Heart left ventricle (tissue), 16 donors: ENCODE data around the gene DPP3. TPM values are rescaled to one million over a fixed set of nuclear protein-coding genes. Genes with fewer than 3 reads are reported as not detected.

Source experiments
- ATAC-seq, 4 donors: fragments of 200-7000 bp; cut with Tn5 transposase; one replicate each; pipeline ENCODE4 v1.9.1; 2020 to 2022; ENCODE audit warnings: moderate library complexity in 4 of 4, mild to moderate bottlenecking in 3 of 4, moderate number of reproducible peaks in 1 of 4
- DNase-seq, 5 donors: peaks; one replicate each; pipeline ENCODE4 v3.0.0-alpha.2; 2020
- H3K27ac ChIP-seq, 12 donors: fragments of 200-600 bp; sonication (generic) in 4 of 12; one replicate each; pipeline versions ENCODE4 v1.5.0 to v1.8.0; 2016 to 2022; ENCODE audit warnings: mild to moderate bottlenecking in 2 of 12
- H3K27me3 ChIP-seq, 9 donors: fragments of 200-600 bp; sonication (generic) in 2 of 9; one replicate each; pipeline versions ENCODE4 v1.5.1 to v1.8.0; 2016 to 2022; ENCODE audit warnings: mild to moderate bottlenecking in 3 of 9
- H3K36me3 ChIP-seq, 9 donors: fragments of 200-600 bp; sonication (generic) in 2 of 9; one replicate each; pipeline versions ENCODE4 v1.5.0 to v1.8.0; 2018 to 2022; ENCODE audit warnings: mild to moderate bottlenecking in 2 of 9
- H3K4me1 ChIP-seq, 12 donors: fragments of 200-600 bp; sonication (generic) in 4 of 12; one replicate each; pipeline versions ENCODE4 v1.5.0 to v1.8.0; 2016 to 2022; ENCODE audit warnings: mild to moderate bottlenecking in 3 of 12
- H3K4me3 ChIP-seq, 12 donors: fragments of 200-600 bp; sonication (generic) in 4 of 12; one replicate each; pipeline versions ENCODE4 v1.5.0 to v1.8.0; 2017 to 2022; ENCODE audit warnings: mild to moderate bottlenecking in 9 of 12, moderate library complexity in 4 of 12
- H3K9me3 ChIP-seq, 12 donors: fragments of 200-600 bp; sonication (generic) in 4 of 12; one replicate each; pipeline versions ENCODE4 v1.5.0 to v1.8.0; 2016 to 2022; ENCODE audit warnings: mild to moderate bottlenecking in 1 of 12
- CTCF ChIP-seq, 12 donors: fragments of 200-600 bp; sonication (generic) in 4 of 12; IDR thresholded peaks; one replicate each; pipeline versions ENCODE4 v1.5.0 to v1.8.0; 2018 to 2022; ENCODE audit warnings: antibody characterized with exemption in 12 of 12, mild to moderate bottlenecking in 5 of 12
- POLR2A ChIP-seq, 2 donors: fragments of 450-650 bp; IDR thresholded peaks; one replicate each; pipeline ENCODE4 v1.6.1; 2017; ENCODE audit warnings: antibody characterized with exemption in 2 of 2, mild to moderate bottlenecking in 2 of 2, moderate library complexity in 2 of 2
- WGBS, 4 donors: extraction: QIAGEN DNeasy Blood & Tissue Kit in 2 of 4; methylation state at CpG; one replicate each; pipeline versions ENCODE4 v1.1.5 to v1.1.7; 2013 to 2018; 5-methylcytosine and 5-hydroxymethylcytosine counted together
- intact Hi-C, 10 donors: fragments of 100-400 bp; cut with DNase I; formaldehyde crosslinking; loops; one replicate each; pipeline versions ENCODE4 v1.11.1 to v1.14.2; 2022
- polyA plus RNA-seq, 2 donors: library from polyadenylated mRNA; stranded (reverse); fragments of 200-250 nt; gene quantifications; one replicate each; pipeline ENCODE4 v1.2.3, GENCODE V29; 2013
- total RNA-seq, 9 donors: library from RNA; depleted of rRNA in 2 of 9; stranded (reverse); fragments of >200 nt in 2 of 9; fragmentation: NEBNext Ultra II Directional in 3 of 9; extraction: Animal tissue kit (Norgen Biotek cat#: 25700) in 3 of 9; gene quantifications; one replicate each; pipeline versions ENCODE4 v1.1.0 to v1.2.4, GENCODE V29; 2016 to 2023
- donor health status: ischemic (EF 13 %, LVEDD 7.1; RV severe dilation, severe dysfunction).
- donor health status: healthy with polysubstance abuse.
- donor health status: DM: no; HTN: yes; CAD: no.
- donor health status: DM: no; HTN: no; CAD: no.
- donor health status: ischemic (EF 25% LVEDD 6.9; RV normal size, moderate dysfunction).
- donor health status: ischemic (EF 25% LVEDD 5.7; RV mildly dilated, moderate dysfunction).
- donor health status: healthy.
- donor health status: DM: yes; HTN: yes; CAD: no.
- donor health status: ischemic (EF 35%, LVEDD 5.7; RV mildly dilated, moderate dysfunction).
- donor health status: nonischemic (EF 11% LVEDD 7.7; RV severe dilation, severe dysfunction).
- donor health status: DM: yes; HTN: yes; CAD: no.
- donor health status: PGD.
- donor health status: ischemic (EF 29% LVEDD 5.4; RV normal size, mild dysfunction).
- donor health status: nonischemic (EF 23%, LVEDD 6.1; RV moderate dilation, normal function).

Gene DPP3
- total and polyA plus RNA-seq, 11 donors = 6.2 to 43.1 (median 14.9) TPM

GRCh38 chr11:66443602-66444001, 36.6 kb upstream of the DPP3 start:
- no peak for TF ChIP-seq POLR2A (IDR thresholded peaks at IDR 0.05)
- 81 to 87% (median 84%) methylated on average over 4 of the region's 4 CpGs for WGBS, 4 donors
- Histone ChIP-seq H3K4me1 (peaks cover 0 to 8% (median 0%) of the 10 kb centered on the region in 12 donors), H3K4me3 (no peak overlapping the region), H3K27me3 (no peaks in the 10 kb centered on the region), H3K36me3 (no peaks in the 10 kb centered on the region), H3K9me3 (peaks cover 0 to 16% (median 7%) of the 10 kb centered on the region in 12 donors), H3K27ac (peak overlapping the region in 1 of 12 donors; percentile 49)
- intact Hi-C loops = no loop called here
- no peak for DNase-seq
- ATAC-seq = no peak

- no peaks in the 10 kb centered on the region for H3K27me3 ChIP-seq
- no peak overlapping the region for H3K27ac ChIP-seq
- ATAC-seq (no peak), DNase-seq (no peak)
- H3K9me3 ChIP-seq = peaks cover 0 to 16% (median 7%) of the 10 kb centered on the region in 12 donors
- intact Hi-C loops = no loop called here
- no peaks in the 10 kb centered on the region for H3K36me3 ChIP-seq
- TF ChIP-seq POLR2A (IDR thresholded peaks at IDR 0.05) = no peak
- no peak for TF ChIP-seq CTCF (IDR thresholded peaks at IDR 0.05)
- H3K4me3 ChIP-seq = no peak overlapping the region
- H3K4me1 ChIP-seq = peaks cover 0 to 8% (median 0%) of the 10 kb centered on the region in 12 donors
These were observed 33.2 kb upstream of the DPP3 start for GRCh38 chr11:66447012-66447411.

GRCh38 chr11:66448523-66448922, 31.7 kb upstream of the DPP3 start:
- intact Hi-C loops = no loop called here
- Histone ChIP-seq H3K4me1 (peaks cover 0 to 8% (median 0%) of the 10 kb centered on the region in 12 donors), H3K27ac (no peak overlapping the region), H3K27me3 (no peaks in the 10 kb centered on the region), H3K36me3 (no peaks in the 10 kb centered on the region), H3K4me3 (no peak overlapping the region), H3K9me3 (peaks cover 0 to 6% (median 2%) of the 10 kb centered on the region in 12 donors)
- TF ChIP-seq POLR2A (IDR thresholded peaks at IDR 0.05) (no peak), CTCF (IDR thresholded peaks at IDR 0.05) (no peak)
- 75 to 80% (median 78%) methylated on average over 4 of the region's 4 CpGs for WGBS, 4 donors
- DNase-seq (no peak), ATAC-seq (no peak)

- Histone ChIP-seq H3K27ac (no peak overlapping the region), H3K4me1 (no peaks in the 10 kb centered on the region), H3K9me3 (no peaks in the 10 kb centered on the region), H3K4me3 (no peak overlapping the region), H3K36me3 (no peaks in the 10 kb centered on the region), H3K27me3 (no peaks in the 10 kb centered on the region)
- no peak for ATAC-seq
- no peak for TF ChIP-seq POLR2A (IDR thresholded peaks at IDR 0.05)
- no peak for TF ChIP-seq CTCF (IDR thresholded peaks at IDR 0.05)
- DNase-seq = no peak
- intact Hi-C loops = no loop called here
- 60 to 67% (median 65%) methylated on average over 4 of the region's 4 CpGs for WGBS, 4 donors
These were observed 29.7 kb upstream of the DPP3 start for GRCh38 chr11:66450560-66450959.

- H3K4me3 ChIP-seq = no peak overlapping the region
- TF ChIP-seq POLR2A (IDR thresholded peaks at IDR 0.05) (no peak), CTCF (IDR thresholded peaks at IDR 0.05) (no peak)
- intact Hi-C loops = no loop called here
- no peak for ATAC-seq
- WGBS, 4 donors = 80 to 90% (median 85%) methylated on average over 4 of the region's 4 CpGs
- no peaks in the 10 kb centered on the region for H3K4me1 ChIP-seq
- no peaks in the 10 kb centered on the region for H3K27me3 ChIP-seq
- H3K36me3 ChIP-seq = no peaks in the 10 kb centered on the region
- DNase-seq = no peak
- no peak overlapping the region for H3K27ac ChIP-seq
- H3K9me3 ChIP-seq = no peaks in the 10 kb centered on the region
These were observed 28.6 kb upstream of the DPP3 start for GRCh38 chr11:66451663-66452062.
